H1 (cell line): ENCODE results near the gene RFT1.

Source experiments
- BRCA1 ChIP-seq: IDR thresholded peaks from 2 replicates; pipeline ENCODE4 v1.6.1; 2012; ENCODE audit warnings: low read depth, low read length, improper control_type of control experiment
- CTCF ChIP-seq, 3 experiments: IDR thresholded peaks; 1 replicate in 2 of 3; 2 replicates in 1 of 3; pipeline versions ENCODE4 v1.5.1 to v1.6.1; 2011; ENCODE audit warnings: low read length in 3 of 3, mild to moderate bottlenecking in 3 of 3, inconsistent platforms in 2 of 3, low read depth in 1 of 3, moderate library complexity in 1 of 3; ENCODE audit not compliant: insufficient read depth in 1 of 3; ENCODE audit errors: control extremely low read depth in 1 of 3
- POLR2A ChIP-seq, 2 experiments: IDR thresholded peaks; 1 replicate in 1 of 2; 2 replicates in 1 of 2; pipeline ENCODE4 v1.6.1; 2011; ENCODE audit warnings: low read depth in 2 of 2, low read length in 2 of 2, mild to moderate bottlenecking in 2 of 2; ENCODE audit errors: control extremely low read depth in 1 of 2
- SP1 ChIP-seq: IDR thresholded peaks from 2 replicates; pipeline ENCODE4 v1.6.1; 2011; ENCODE audit warnings: low read depth, low read length

- no peak for TF ChIP-seq BRCA1
- no peak for TF ChIP-seq SP1
- TF ChIP-seq CTCF (IDR thresholded peaks at IDR 0.05; ENCODE audit: control extremely low read depth in 1 of 3, insufficient read depth in 1 of 3, low read depth in 1 of 3, low read length in 3 of 3) = no peak
- no peak for TF ChIP-seq POLR2A (IDR thresholded peaks at IDR 0.05; ENCODE audit: control extremely low read depth in 1 of 2, low read depth in 2 of 2, low read length in 2 of 2)
Observed at GRCh38 chr3:53051929-53052328, 78.3 kb downstream of the RFT1 start.
